GM12872 (cell line): ENCODE results near the gene CHMP1B.

Experiments used
- TF ChIP-seq, protein P1 (sequence below): IDR thresholded peaks from 3 replicates; pipeline ENCODE4 v1.5.1; 2011; ENCODE audit warnings: low read depth, mild to moderate bottlenecking, low read length, moderate library complexity; ENCODE audit not compliant: insufficient read depth

The CHMP1B gene

DNA sequence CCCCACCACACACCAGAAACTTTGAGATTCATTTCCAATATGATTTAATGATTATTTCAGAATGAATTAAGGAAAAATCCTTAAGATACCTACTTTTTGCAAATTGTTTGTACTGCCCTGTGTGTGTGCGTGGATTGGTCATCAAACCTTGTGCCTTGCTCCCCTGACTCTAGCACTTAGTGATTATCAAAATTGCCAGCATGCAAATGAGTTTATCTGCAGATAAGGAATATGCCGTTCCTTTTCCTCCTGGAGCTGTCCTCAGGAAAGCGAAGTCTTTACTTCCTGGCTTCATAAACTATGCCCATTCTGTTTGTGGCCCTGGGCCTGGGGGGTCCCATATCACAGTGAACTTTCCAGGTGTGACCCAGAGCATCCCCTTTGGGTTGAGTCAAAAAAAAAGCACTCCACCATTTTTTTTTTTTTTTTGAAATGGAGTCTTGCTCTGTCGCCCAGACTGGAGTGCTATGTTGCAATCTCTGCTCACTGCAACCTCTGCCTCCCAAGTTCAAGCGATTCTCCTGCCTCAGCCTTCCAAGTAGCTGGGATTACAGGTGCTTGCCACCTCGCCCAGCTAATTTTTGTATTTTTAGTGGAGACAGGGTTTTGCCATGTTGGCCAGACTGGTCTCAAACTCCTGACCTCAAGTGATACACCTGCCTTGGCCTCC, 11.4 kb downstream of the CHMP1B start:
- TF ChIP-seq, protein P1, sequence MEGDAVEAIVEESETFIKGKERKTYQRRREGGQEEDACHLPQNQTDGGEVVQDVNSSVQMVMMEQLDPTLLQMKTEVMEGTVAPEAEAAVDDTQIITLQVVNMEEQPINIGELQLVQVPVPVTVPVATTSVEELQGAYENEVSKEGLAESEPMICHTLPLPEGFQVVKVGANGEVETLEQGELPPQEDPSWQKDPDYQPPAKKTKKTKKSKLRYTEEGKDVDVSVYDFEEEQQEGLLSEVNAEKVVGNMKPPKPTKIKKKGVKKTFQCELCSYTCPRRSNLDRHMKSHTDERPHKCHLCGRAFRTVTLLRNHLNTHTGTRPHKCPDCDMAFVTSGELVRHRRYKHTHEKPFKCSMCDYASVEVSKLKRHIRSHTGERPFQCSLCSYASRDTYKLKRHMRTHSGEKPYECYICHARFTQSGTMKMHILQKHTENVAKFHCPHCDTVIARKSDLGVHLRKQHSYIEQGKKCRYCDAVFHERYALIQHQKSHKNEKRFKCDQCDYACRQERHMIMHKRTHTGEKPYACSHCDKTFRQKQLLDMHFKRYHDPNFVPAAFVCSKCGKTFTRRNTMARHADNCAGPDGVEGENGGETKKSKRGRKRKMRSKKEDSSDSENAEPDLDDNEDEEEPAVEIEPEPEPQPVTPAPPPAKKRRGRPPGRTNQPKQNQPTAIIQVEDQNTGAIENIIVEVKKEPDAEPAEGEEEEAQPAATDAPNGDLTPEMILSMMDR = no peak

DNA sequence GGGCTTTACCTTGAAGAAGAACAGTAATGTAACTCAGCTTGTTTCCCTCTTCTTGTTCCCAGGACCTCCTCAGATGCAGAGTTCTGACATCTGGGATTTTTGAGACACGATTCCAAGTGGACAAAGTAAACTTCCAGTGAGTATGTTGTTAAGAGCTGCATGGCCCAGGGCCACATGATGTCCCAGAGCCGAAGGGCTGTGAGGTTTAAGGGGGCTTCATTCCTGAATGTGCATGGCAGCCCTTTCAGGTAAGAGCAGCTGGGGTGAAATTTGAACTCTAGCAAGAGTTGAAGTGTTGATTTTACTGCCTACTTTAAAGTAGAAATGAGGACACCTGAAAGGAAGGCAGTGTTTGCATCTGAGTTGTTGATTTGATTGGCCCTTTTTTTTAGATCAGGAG, 13.3 kb downstream of the CHMP1B start:
- TF ChIP-seq, protein P1 = no peak

DNA sequence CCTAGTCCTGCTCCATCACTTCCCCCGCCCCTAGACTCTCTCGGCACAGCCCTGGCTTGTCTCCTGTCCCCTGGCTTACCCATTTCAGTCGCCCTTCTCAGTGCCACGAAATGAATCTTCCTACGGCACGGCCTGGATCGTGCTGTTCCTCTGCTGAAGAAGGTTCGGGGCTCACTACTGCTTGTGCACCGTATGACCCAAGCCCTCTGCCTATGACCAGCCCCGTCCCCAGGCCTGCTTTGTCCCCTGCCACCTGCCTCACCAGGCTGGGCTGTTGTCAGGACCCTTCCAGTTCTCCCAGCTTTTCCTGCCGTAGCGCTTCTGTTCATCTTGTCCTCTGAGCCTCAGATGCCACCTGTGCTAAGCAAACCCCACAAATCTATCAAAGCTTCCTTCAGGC, 13.9 kb downstream of the CHMP1B start:
- TF ChIP-seq, protein P1 = no peak

DNA sequence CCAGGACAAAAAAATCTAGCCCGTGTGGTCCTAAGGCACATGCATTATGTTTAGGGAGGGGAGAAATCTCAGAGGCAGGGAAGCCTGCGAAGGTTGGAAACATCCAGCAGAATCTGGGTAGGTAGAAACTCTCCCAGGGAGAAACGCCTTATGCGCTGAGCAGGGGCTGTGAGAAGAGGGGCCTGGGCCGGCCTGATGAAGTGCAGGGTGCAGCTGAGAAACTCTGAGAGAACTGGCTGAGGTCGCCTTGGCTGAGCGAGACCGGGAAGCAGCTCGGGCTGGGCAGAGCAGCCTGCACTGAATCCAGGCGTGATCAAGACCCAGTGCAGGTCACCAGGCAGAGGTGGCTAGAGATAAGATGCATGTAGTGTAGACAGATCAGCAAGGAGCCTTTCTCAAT, 15.1 kb downstream of the CHMP1B start:
- TF ChIP-seq, protein P1 = no peak

DNA sequence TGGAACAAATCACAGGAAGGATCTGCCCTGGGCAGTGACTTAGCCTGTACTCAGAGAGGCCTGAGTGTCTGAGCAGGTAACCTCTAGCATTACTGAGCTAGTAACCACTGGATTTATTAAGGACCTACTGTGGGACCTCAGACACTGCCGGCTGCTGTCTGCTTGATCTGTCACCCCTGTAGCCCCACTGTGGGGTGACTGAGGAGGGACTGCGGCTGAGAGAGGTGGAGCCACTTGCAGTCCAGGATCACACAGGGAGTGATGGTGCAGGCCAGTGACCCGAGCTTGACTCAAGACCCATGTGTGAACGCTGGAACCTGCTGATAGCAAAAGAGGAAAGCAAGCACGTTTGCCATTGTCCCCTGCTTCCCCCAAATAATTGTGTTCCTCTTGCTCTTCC, 15.6 kb downstream of the CHMP1B start:
- TF ChIP-seq, protein P1 = no peak

DNA sequence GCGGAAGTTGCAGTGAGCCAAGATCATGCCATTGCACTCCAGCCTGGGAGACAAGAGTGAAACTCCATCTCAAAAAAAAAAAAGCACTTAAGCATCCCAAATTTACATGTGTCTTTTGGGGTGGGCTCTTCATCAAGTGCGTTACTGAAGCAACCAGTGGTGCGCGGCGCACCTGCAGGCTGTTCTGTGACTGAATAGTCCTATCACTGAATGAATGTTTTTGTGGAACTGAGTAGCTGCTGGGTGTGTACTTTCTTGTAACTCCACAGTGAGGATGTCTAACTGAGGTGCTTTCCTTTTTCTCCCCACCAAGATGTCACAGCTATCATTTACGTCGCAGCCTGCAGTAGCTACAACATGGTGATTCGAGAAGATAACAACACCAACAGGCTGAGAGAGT, 17.0 kb downstream of the CHMP1B start:
- TF ChIP-seq, protein P1 = no peak

DNA sequence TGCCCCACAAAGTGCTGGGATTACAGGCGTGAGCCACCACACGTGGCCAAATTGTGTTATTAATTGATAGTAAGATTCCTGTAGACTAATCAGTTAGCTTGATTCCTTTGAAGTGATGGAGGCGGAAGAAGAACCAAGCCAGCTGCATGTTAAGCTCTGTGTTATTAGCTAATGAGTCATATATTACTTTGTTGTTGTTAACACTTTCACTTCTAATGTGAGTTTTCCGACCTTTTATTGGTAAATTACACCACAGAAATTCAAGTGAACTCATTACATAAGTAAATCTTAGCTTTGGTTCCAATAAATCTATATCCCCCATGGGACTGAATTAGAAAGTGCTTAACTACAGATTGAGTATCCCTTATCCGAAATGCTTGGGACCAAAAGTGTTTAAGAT, 20.3 kb downstream of the CHMP1B start:
- TF ChIP-seq, protein P1 = no peak
